Mesenteric fat pad (tissue), 1 donor: ENCODE results near the gene ADARB1. TPM values are rescaled to one million over a fixed set of nuclear protein-coding genes. Genes with fewer than 3 reads are reported as not detected.

Source experiments
- DNase-seq: peaks from one replicate; pipeline ENCODE4 v3.0.0-alpha.2; 2020; ENCODE audit warnings: low spot score
- total RNA-seq: library from RNA; stranded (reverse); fragmentation: NEBNext Ultra II Directional; extraction: Animal tissue kit (Norgen Biotek cat#: 25700); gene quantifications from one replicate; pipeline ENCODE4 v1.2.1, GENCODE V29; 2021
- donor health status: DM: yes; HTN: yes; CAD: no.

Gene ADARB1
- total RNA-seq, 1 donor from 2014 or later, result 39.6 TPM

DNA sequence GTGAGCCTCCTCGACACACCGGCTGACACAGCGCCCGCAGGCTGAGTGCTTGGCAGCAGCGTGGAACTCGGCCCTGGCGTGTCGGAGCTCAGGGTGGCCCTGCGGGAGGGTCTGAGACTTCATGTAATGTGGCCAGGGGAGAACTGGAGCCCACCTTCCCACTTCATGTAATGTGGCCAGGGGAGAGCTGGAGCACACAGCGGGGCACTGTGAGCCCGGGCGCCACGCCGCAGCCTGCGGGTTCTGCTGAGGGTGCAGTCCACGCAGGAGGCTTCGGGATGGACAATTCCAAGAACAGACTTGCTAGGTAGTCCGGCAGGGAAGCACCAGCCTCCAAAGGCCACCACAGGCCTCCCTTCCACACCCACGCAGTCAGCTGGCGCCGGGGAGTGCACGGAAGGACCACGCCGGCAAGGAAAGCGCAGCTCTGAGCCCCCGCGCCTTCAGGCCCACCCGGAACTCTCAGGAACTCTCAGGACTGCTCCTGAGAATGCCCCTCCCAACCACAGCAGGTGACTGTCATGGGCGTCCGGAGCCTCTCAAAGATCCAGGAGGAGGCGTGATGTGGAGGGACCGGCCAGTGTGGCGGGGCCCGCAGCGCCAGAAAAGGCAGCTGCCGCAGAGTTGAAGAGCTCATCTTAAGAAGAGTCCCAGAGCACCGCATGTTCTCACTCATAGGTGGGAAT lies 19.3 kb upstream of the ADARB1 start:
- peak; percentile 89 for DNase-seq

DNA sequence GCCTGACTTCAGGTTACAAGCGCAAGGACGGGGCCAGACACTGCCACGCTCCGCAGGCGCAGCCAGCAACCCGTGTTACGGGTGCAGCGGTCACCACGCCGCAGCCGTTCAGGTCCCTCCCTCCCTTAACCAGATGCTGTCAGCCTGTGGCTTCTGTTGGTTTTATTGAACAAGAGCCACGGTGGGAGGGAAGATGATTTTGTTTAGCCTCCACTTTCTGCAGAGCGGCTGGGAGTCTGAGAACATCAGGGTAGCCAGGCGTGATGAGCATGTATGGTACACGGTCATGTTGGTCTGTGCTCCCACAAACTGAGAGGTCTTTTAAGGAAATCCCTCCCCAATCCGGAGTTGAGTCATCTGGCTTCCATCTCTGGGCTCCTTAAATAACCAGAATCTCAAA lies 18.5 kb upstream of the ADARB1 start:
- DNase-seq, result peak; percentile 68

DNA sequence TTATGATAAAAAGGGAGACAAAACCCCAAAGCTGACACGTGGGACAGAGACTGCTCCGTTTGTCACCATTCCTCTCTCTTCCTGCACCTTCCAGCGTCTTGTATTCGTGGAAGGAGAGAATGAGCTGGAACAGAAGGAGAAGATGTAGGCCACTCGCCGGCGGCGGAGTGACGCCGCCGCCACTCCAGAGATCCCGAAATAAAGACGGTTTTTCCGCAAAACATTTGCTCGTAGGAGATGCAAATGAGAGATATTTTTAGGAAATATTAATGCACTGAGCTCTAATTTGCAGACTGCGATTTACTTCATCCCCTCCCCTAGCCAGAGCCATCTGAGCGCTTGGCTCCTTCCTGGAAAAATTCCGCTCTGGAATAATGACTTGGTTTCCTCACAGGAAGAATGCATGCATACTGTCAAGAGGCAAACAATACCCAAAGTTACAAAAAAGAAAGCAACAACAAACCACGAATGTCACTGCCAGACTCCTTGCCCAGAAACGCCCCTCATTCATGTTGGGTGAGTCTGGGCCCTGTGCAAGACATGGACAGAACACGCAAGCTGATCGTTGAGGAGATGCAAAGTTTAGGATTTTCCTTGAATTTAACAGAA lies 18.0 kb upstream of the ADARB1 start:
- DNase-seq, result peak; percentile 53

DNA sequence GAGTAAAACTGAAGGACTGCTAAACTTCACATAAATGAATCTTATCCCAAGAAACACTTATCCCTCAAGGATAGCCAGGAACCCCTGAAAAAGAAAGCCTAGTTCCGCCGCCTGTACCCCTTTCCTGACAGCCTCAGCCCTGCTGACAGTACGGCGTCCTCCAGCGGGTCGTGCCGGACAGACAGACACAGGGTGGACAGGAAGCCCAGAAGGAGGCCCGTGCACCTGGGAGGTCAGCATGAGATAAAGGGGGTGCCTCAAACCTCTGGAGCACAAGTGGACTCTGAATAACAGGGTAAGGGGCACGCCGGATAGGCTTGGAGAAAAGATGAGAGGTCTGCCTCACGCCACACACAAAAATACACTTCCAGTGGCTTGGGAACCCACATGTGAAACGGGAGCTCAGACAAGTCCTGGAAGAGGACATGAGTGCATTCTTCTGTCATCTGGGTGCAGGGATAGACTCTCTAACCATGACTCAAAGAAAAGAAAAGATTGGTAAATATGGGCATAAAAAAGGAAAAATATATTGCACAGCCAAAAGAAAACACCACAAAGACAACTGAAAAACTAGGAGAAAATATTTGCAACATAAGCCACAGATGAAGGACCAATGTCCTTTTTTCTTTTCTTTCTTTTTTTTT lies 17.3 kb upstream of the ADARB1 start:
- DNase-seq, result peak; percentile 73

DNA sequence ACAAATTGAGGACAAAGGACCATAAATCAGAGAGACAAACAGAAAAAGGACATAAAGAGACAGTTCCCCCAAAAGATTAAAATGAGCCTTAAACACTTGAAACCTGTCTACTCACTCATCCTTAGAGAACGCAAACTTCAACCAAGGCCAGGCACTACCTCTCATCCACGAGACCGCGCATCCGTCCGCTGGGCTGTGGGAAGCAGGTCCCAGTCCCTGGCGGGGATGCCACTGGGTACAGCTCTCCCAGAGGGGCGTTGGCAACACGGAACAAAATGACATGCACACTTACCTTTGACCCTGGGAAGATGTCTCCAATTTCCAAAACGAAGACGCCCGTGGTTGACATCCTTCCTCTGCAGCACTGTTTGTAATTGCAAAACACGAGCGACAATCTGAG lies 16.5 kb upstream of the ADARB1 start:
- peak; percentile 71 for DNase-seq

DNA sequence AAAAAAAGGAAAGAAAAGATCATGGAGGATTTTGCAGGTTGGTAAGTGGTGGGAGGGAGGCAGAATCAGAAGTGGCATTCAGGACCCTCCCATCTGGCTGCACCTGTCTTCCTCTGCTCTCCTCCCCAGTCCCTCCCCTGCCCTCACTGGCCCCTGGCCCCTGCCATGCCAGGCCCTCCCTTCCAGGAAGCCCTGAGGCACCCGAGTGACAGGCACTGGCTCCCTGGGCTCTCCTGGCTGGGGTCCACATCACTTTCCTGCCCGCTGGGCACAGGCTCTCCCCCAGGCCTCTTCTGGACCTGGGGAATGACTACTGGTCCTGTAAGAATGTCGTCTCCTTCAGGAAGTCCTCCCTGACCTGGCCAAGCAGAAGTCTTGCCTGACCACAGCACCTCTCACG lies 15.3 kb upstream of the ADARB1 start:
- DNase-seq, result peak; percentile 57

DNA sequence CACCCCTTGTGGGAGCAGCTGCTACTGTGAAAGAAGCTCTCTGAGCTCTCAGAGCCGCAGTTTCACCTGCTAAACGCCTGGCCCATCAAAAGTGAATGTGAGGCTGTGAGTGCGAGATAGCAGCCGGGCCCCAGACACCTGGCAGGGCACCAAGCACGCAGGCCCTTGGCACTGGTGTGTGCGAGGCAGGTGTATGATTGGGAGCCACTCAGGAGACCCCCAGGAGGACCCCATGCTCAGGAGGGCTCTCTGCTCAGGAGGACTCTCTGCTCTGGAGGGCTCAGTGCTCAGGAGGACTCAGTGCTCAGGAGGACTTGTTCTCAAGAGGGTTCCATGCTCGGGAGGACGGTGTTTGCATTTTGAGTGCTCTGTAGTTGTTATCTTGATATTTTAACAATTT lies 14.3 kb upstream of the ADARB1 start:
- DNase-seq, result peak; percentile 57

DNA sequence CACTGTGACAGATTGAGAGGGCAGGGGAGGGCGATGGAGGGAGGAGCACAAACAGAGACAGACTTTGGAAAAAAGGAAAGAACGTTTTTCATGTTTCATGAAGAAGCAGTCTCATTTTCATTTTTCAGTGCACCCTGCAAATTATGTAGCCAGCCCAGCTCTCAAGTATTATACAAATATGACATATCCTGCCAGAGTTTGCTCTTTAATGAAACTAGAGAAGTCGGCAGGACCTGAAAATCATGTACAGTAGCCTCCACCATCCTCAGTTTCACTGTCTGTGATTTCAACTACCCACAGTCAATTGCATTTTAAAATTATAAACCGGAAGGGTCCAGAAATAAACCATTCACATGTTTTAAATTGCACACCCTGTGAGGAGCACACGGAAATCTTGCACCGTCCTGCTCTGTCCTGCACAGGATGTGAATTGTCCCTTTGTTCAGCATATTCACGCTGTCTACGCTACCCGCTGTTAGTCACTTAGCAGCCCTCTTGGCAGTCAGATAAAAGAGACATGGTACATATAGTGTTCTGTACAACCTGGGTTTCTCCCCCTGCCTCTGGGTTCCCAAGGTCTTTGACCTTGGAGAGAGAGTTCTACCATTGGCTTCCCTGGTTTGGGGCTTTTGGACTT lies 13.6 kb upstream of the ADARB1 start:
- no peak for DNase-seq

DNA sequence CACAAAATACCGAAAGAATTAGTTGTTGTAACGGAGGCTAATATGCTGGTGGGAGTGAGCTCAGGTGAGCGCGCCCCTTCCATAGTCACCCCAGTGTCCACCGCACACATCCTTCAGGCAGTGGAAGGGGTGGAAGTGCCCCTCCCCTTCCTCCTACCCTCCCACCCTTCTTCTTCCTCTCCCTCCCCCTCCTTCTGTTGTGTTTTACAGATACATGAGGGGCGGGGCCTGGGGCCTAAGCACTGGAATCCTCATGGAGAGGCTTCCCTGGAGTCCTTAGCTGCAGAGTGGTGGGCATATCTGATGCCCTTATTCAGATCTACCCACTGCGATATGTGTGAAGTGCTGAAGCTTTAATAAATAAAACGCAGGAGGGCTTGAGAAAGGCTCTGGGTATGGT lies 10.3 kb upstream of the ADARB1 start:
- DNase-seq, result peak; percentile 53

DNA sequence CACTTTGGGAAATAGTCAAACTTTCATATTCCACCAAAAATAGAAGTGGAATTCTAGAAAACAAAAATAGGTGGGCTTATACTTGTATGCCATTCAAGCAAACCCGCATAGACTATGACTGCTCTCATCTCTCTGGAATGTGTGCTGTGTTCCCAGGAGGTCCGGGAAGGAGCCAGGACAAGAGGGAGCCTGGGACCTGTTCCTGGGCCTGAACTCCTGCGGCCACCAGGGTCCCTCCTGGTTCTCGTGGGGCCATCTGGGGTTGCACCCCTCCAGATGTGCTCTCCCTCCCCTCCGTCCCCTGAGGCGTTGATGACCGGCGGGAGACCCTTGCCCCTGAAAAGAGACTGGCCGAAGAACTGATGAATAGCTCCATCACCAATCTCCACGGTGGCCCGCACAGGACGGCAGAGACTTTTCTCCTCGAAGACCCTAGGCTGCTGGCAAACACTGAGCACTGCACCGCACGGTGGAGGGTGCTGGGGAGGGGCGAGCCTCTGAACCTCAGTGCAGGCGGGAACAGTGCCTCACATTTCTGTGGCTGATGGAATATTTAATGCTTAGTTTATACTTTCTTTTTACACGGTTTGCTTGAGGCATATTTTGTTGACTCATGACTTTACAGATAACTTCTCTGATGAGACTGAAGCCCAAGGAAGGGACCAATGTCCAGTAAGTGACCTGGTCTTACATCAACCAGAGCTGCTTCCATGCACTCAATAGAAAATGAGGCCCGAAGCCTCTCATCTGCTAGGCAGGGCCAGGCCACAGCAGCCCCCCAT lies 9.6 kb upstream of the ADARB1 start:
- peak; percentile 62 for DNase-seq

DNA sequence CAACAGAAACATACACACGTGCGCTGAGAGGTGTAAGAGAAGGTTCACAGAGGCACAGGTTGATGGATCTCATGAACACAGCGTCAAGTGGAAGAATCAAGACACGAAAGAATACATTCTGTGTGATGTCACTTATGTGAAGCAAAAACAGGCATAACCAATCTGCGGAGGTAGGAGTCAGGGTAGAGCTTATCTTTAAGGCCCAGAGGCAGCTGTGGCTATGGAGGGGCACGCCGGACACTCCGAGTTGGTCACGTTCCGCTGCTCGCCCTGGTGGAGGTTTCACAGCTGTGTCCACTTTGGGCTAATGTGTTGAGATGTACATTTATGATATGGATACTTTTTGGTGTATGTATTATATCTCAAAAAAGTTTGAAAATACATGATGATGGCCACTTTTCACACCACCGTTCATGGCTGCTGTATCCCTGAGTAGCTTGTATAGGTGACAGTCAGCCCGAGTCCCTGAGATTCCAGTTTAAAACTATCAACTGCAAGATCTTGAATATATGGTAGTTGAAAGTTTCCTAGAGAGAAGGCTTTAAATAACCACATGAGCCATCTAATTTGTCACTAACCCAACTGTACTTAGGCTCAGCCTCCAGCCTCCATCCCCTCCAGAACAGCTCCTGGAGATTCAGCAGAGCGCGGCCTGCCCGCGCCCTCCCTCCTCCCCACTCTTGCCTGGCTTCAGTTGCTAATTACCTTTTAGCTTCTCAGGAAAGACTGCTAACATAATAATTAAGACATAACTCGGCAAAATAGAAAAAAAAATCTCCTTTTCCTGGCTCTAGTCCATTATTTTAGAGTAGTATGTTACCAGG lies 6.7 kb upstream of the ADARB1 start:
- DNase-seq, result no peak

DNA sequence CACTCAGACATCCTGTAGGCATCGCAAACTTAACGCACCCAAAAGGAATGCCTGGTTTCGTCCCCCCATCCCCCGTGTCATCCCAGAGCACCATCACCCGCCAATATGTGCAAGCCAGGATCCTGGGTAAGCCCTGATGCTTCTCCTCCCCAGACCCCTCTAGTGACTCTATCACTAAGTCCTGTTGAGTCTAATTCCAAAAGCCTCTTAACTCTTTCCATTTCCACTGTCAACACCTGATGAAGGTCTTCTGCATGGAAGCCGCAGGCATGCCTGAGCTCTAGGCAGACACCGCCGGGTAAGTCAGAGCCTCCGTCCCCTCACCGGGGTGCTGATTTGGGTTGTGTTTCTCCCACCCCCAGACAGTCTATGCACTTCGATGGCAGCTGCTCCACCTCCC lies 5.3 kb upstream of the ADARB1 start:
- DNase-seq, result no peak

DNA sequence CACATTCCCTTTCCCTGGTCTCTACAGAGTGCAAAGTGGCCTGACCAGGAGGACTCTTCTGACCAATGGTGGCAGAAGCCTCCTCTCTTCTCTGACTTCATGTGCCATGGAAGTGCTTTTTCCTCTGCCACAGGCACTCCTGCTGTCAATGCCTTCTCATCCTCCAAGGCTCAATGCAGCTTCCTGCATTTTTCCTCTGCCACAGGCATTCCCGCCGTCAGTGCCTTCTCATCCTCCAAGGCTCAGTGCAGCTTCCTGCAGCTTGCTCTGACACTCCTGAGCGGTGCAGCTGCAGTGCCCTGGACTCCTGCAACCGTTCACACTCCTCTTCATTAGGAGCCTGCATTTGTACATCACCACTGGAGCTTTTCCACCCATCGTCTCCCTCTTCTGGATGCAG lies 4.7 kb upstream of the ADARB1 start:
- no peak for DNase-seq

DNA sequence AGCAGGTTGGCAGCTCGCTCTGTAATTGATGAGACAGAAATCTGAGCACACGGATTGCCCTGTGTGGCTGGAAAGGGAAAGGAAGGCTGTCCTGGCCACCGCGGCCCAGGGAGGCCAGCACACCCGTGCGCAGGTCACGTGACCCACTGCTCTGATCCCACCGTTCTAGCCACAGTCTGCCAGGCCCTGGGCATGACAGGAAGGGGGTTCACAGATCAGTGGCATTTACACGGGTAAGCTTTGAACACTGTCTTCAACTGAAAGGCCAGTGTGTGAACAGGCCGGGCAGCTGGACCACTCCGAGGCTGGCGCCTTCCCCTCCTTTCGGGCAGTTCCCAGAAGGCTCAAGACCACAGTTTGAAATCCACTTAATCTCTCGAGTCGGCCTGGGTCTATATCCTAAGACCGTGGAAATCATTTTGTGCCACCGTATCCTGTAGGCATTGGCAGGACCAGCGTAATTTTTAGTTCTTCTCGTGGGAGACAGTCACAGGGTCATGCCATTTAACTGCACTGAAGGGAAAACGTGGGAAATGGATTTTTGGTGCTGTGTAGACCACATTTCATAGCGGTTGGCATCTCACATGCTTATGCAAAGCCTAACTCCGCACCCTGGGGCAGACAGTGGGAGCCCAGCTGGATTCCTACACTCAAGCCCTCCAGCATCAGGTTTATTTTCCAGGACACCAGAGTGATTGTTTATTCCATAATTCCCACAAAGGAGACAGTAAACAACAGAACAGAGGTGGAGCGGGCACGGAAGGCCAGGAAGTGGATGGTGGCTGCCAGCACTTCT lies 3.1 kb upstream of the ADARB1 start:
- DNase-seq, result no peak

DNA sequence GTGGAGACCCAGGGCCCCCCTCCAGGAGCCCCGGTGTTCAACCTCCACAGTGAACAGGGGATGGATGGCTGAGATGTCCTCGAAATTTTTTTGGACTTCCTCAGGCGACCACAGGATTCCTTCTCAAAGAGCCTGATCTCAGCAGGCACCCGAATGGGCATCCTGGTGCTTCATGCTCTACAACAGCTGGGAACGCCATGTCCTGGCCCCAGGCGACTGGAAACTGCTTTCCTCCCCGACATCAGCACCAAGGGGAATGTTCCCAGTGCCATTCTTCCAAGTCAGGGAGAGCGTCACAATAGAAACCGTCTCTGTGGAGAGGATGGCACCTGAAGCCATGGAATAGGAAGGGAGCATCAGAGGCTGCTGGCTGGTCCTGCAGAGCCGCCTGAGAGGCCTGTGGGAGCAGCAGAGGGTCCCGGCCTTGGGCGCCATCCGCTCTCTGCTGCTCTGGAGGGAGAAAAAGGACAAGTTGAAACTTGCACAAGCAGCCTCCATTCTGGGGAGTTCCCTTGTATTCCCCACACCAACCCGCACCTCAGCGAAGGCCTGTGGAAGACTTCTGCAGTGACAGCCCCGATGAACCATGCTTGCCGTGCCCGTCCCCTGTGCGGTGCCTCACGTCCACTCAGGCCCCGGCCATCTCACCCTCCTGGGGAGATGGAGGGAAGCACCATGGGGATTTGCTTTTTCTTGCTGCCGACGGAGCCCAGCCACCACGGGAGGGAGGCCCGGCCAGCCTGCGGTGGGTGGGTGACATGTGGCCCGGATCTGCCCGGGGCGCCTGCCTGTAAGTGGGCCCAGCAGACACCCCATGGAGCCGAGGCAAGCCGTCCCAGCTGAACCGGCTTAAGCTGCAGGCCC lies 2.3 kb upstream of the ADARB1 start:
- peak; percentile 75 for DNase-seq

DNA sequence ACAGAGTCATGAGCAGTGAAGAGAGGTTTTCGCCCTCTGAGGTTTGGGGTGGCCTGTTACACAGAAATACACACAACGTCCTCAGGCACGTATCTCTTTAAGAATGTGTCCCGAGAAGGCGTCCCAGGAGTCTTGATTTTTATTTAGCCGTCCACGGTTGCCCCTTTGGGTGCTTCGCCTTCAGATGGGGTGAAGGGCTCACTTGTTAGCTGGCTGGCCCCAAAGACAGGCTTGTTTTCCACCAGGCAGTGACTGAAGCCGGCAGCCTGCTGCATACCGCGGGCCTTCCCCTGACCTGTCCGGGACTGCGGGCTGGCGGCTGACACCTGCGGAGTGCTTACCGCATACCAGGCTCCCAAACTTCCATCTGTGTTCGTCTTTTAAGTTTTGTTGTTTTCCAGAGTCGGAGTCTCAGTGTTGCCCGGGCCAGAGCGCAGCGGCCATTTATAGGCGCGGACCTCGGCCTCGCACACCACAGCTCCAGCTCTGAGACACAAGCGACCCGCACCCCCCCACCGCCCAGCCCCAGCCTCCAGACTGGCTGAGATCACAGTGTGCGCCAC lies 1.6 kb upstream of the ADARB1 start:
- peak; percentile 74 for DNase-seq

DNA sequence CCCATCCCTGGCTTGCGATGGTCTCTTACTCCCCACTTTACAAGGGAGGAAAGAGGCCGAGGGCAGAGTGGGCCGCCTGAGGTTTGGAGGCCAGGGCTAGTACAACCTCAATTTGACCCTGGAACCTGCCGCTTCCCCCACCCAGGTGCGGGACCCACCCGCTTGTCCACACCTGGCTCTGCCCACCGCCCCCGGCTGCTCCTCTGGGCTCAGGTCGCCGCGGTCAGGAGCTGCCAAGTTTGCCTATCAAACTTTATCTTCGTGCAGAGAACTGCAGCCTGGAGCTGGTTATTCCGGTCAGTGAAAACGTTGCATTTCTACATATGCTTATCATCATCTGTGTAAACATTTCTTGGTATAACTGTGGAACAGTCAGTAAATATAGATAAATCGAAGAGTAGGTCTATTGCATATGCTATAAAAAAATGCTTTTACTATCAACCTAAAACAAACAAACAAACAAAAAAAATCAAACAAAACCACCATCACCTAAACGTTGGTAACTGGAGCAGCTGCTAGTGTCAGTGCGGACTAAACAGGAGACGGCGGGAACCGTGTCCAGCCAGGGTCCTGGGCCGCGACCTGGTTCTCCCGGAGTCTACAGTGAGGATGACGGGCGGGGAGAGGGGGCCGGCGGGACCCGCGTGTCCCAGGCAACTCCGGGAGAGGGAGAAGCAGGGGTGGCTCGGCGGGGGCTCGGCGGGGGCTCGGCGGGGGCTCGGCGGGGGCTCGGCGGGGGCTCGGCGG lies 906 bp upstream of the ADARB1 start:
- DNase-seq, result peak; percentile 89
